ENCODE measurements around the gene TGFBR3L.

GRCh38 chr19:7877249-7877836, 37.3 kb upstream of the TGFBR3L start:
- no peak for TF ChIP-seq CTCF (tag by site-specific recombination; IDR thresholded peaks at IDR 0.05)
- no peak for TF ChIP-seq TCF7L2 (IDR thresholded peaks at IDR 0.05; ENCODE audit: borderline replicate concordance, low read depth, low read length)
- no peak for TF ChIP-seq REST (tag by site-specific recombination; IDR thresholded peaks at IDR 0.05)
- TF ChIP-seq ZNF423 (tag by site-specific recombination; IDR thresholded peaks at IDR 0.05) = no peak
- no peak for TF ChIP-seq ZNF792 (tag by site-specific recombination; IDR thresholded peaks at IDR 0.05)
- no peak for TF ChIP-seq ZNF274 (IDR thresholded peaks at IDR 0.05; ENCODE audit: low read length)
- no peak for TF ChIP-seq ZNF274 (tag by site-specific recombination; IDR thresholded peaks at IDR 0.05; ENCODE audit: borderline replicate concordance)
- TF ChIP-seq ZNF239 (tag by site-specific recombination; IDR thresholded peaks at IDR 0.05) = no peak
- TF ChIP-seq ZNF324 (tag by site-specific recombination; IDR thresholded peaks at IDR 0.05) = no peak
- TF ChIP-seq ZNF830 (tag by site-specific recombination; IDR thresholded peaks at IDR 0.05; ENCODE audit: low read depth) = no peak
